Neuronal stem cell (in vitro differentiated cells): Measurements from ENCODE around the gene EFNA5.

Source experiments
- DNase-seq: peaks from one replicate; pipeline ENCODE4 v3.0.0-alpha.2; 2013; ENCODE audit warnings: low spot score
- H2AFZ ChIP-seq: one replicate; pipeline ENCODE4 v1.6.1; 2013; ENCODE audit warnings: mild to moderate bottlenecking, low read length, inconsistent platforms
- H2AK5ac ChIP-seq: 2 replicates; pipeline ENCODE4 v1.6.1; 2013; ENCODE audit warnings: low read depth, mild to moderate bottlenecking, inconsistent platforms, low read length, moderate library complexity, mixed read lengths
- H2BK120ac ChIP-seq: 2 replicates; pipeline ENCODE4 v1.6.1; 2013; ENCODE audit warnings: low read depth, mild to moderate bottlenecking, inconsistent platforms, low read length, moderate library complexity, mixed read lengths
- H2BK12ac ChIP-seq: one replicate; pipeline ENCODE4 v1.6.1; 2013; ENCODE audit warnings: low read length, inconsistent platforms
- H2BK15ac ChIP-seq: 2 replicates; pipeline ENCODE4 v1.6.1; 2013; ENCODE audit warnings: mild to moderate bottlenecking, low read length, inconsistent platforms, mixed read lengths
- H2BK5ac ChIP-seq: one replicate; pipeline ENCODE4 v1.6.1; 2013; ENCODE audit warnings: inconsistent platforms, mild to moderate bottlenecking, low read length, moderate library complexity
- H3K14ac ChIP-seq: one replicate; pipeline ENCODE4 v1.6.1; 2013; ENCODE audit warnings: low read length, inconsistent platforms
- H3K18ac ChIP-seq: 2 replicates; pipeline ENCODE4 v1.6.1; 2013; ENCODE audit warnings: low read length, inconsistent platforms
- H3K23ac ChIP-seq: 2 replicates; pipeline ENCODE4 v1.6.1; 2013; ENCODE audit warnings: low read depth, mild to moderate bottlenecking, mixed read lengths, low read length, inconsistent platforms; ENCODE audit not compliant: poor library complexity
- H3K27ac ChIP-seq: replicated peaks from 3 replicates; pipeline ENCODE4 v1.5.1; 2013; ENCODE audit warnings: low read length, inconsistent platforms
- H3K27me3 ChIP-seq, 3 experiments: 2 replicates each; pipeline ENCODE4 v1.6.1; 2013; ENCODE audit warnings: low read length in 3 of 3, mild to moderate bottlenecking in 2 of 3, inconsistent platforms in 1 of 3, low read depth in 1 of 3, mixed read lengths in 1 of 3, moderate library complexity in 1 of 3; ENCODE audit not compliant: control insufficient read depth in 3 of 3, insufficient read depth in 3 of 3
- H3K36me3 ChIP-seq, 2 donors: replicated peaks in 1 of 2; 2 replicates each; pipeline ENCODE4 v1.6.1; 2013; ENCODE audit warnings: low read length in 2 of 2; ENCODE audit not compliant: control insufficient read depth in 2 of 2, insufficient read depth in 2 of 2
- H3K4ac ChIP-seq: 2 replicates; pipeline ENCODE4 v1.6.1; 2013; ENCODE audit warnings: inconsistent platforms, mild to moderate bottlenecking, low read length, moderate library complexity
- H3K4me1 ChIP-seq, 2 donors: 1 replicate in 1 of 2; 2 replicates in 1 of 2; pipeline ENCODE4 v1.6.1; 2013; ENCODE audit warnings: low read length in 2 of 2, low read depth in 1 of 2; ENCODE audit not compliant: control insufficient read depth in 2 of 2, insufficient read depth in 1 of 2
- H3K4me2 ChIP-seq: one replicate; pipeline ENCODE4 v1.6.1; 2013; ENCODE audit warnings: mild to moderate bottlenecking, low read length, inconsistent platforms; ENCODE audit not compliant: insufficient read depth, poor library complexity, severe bottlenecking
- H3K4me3 ChIP-seq, 2 donors: 2 replicates each; pipeline ENCODE4 v1.5.1; 2013; ENCODE audit warnings: low read length in 2 of 2, mild to moderate bottlenecking in 2 of 2, inconsistent platforms in 1 of 2, moderate library complexity in 1 of 2
- H3K79me1 ChIP-seq: one replicate; pipeline ENCODE4 v1.6.1; 2013; ENCODE audit warnings: low read depth, mild to moderate bottlenecking, inconsistent platforms, low read length, moderate library complexity
- H3K9ac ChIP-seq: one replicate; pipeline ENCODE4 v1.6.1; 2013; ENCODE audit warnings: mild to moderate bottlenecking, low read depth, low read length, inconsistent platforms; ENCODE audit not compliant: poor library complexity
- H3K9me3 ChIP-seq, 2 donors: replicated peaks in 1 of 2; 2 replicates each; pipeline versions ENCODE3 to v1.6.1; 2013; ENCODE audit warnings: low read length in 2 of 2, mild to moderate bottlenecking in 2 of 2, inconsistent platforms in 1 of 2, low read depth in 1 of 2, mixed read lengths in 1 of 2, moderate library complexity in 1 of 2; ENCODE audit not compliant: control insufficient read depth in 2 of 2, insufficient read depth in 1 of 2
- H4K8ac ChIP-seq: one replicate; pipeline ENCODE4 v1.6.1; 2013; ENCODE audit warnings: low read depth, mild to moderate bottlenecking, inconsistent platforms, low read length, moderate library complexity
- H4K91ac ChIP-seq: one replicate; pipeline ENCODE4 v1.6.1; 2013; ENCODE audit warnings: low read length, low read depth, mild to moderate bottlenecking, inconsistent platforms; ENCODE audit not compliant: poor library complexity
- WGBS, 2 donors: extraction: QIAGEN DNeasy Blood & Tissue Kit; methylation state at CpG; one replicate each; pipeline ENCODE4 v1.1.7; 2013; ENCODE audit warnings: missing lambda C conversion rate in 2 of 2, mixed read lengths in 1 of 2; ENCODE audit not compliant: insufficient read length in 2 of 2, insufficient replicate concordance in 1 of 2; ENCODE audit errors: extremely low coverage in 2 of 2; 5-methylcytosine and 5-hydroxymethylcytosine counted together

EFNA5 gene

GRCh38 chr5:107687937-107688336, 17.2 kb upstream of the EFNA5 start:
- DNase-seq: no peak

GRCh38 chr5:107687404-107687803, 16.7 kb upstream of the EFNA5 start:
- peaks cover 0 to 3% of the 10 kb centered on the region in 2 donors for H3K4me1 ChIP-seq
- H3K9ac ChIP-seq: no peak overlapping the region
- DNase-seq: no peak
- no peak overlapping the region for H3K4ac ChIP-seq
- peak overlapping the region; percentile 36 for H2AK5ac ChIP-seq
- H3K79me1 ChIP-seq: no peaks in the 10 kb centered on the region
- no peaks in the 10 kb centered on the region for H3K36me3 ChIP-seq
- H3K23ac ChIP-seq: no peak overlapping the region
- no peak overlapping the region for H4K8ac ChIP-seq
- no peak overlapping the region for H3K4me2 ChIP-seq
- H4K91ac ChIP-seq: no peak overlapping the region
- no peak overlapping the region for H3K27ac ChIP-seq
- H2BK12ac ChIP-seq: no peak overlapping the region
- WGBS, 2 donors: no CpG with 5 or more reads among the region's 1 CpG
- H3K14ac ChIP-seq: no peak overlapping the region
- no peak overlapping the region for H2BK5ac ChIP-seq
- H2BK15ac ChIP-seq: peak overlapping the region; percentile 52
- H2BK120ac ChIP-seq: no peak overlapping the region
- peak overlapping the region in 1 of 2 donors; percentile 36 for H3K4me3 ChIP-seq
- peaks cover 1 to 4% of the 10 kb centered on the region in 2 donors for H3K9me3 ChIP-seq
- H2AFZ ChIP-seq: peak overlapping the region; percentile 45
- H3K18ac ChIP-seq: peak overlapping the region; percentile 63
- H3K27me3 ChIP-seq: no peaks in the 10 kb centered on the region

More at GRCh38 chr5:107687937-107688336, 17.2 kb upstream of the EFNA5 start:
- Histone ChIP-seq H4K91ac (no peak overlapping the region), H3K79me1 (no peaks in the 10 kb centered on the region), H3K18ac (peak overlapping the region; percentile 63), H3K9me3 (peaks cover 1 to 5% of the 10 kb centered on the region in 2 donors), H2BK12ac (no peak overlapping the region), H3K14ac (no peak overlapping the region), H2AK5ac (peak overlapping the region; percentile 36), H3K4me2 (no peak overlapping the region), H3K27ac (no peak overlapping the region), H3K4ac (no peak overlapping the region), H3K23ac (no peak overlapping the region), H3K4me1 (peaks cover 0 to 2% of the 10 kb centered on the region in 2 donors), H4K8ac (no peak overlapping the region), H2AFZ (peak overlapping the region; percentile 45), H2BK15ac (peak overlapping the region; percentile 52), H2BK120ac (no peak overlapping the region), H2BK5ac (no peak overlapping the region), H3K27me3 (no peaks in the 10 kb centered on the region), H3K4me3 (no peak overlapping the region), H3K9ac (no peak overlapping the region), H3K36me3 (no peaks in the 10 kb centered on the region)
- WGBS, 2 donors: no CpG with 5 or more reads among the region's 3 CpGs

GRCh38 chr5:107682533-107682932, 11.8 kb upstream of the EFNA5 start:
- Histone ChIP-seq H3K4ac (no peak overlapping the region), H2BK120ac (no peak overlapping the region), H2BK5ac (no peak overlapping the region), H2BK12ac (no peak overlapping the region), H3K27me3 (no peaks in the 10 kb centered on the region), H3K4me1 (peaks cover 3 to 6% of the 10 kb centered on the region in 2 donors), H3K9ac (no peak overlapping the region), H3K79me1 (no peaks in the 10 kb centered on the region), H3K18ac (no peak overlapping the region), H2AFZ (no peak overlapping the region), H4K8ac (no peak overlapping the region), H2BK15ac (no peak overlapping the region), H3K4me3 (no peak overlapping the region), H3K14ac (no peak overlapping the region), H3K9me3 (peaks cover 0 to 1% of the 10 kb centered on the region in 2 donors), H2AK5ac (no peak overlapping the region), H3K23ac (no peak overlapping the region), H3K4me2 (no peak overlapping the region), H3K36me3 (no peaks in the 10 kb centered on the region), H3K27ac (no peak overlapping the region), H4K91ac (no peak overlapping the region)
- DNase-seq: no peak
- WGBS, 2 donors: no CpG with 5 or more reads among the region's 3 CpGs

GRCh38 chr5:107680799-107681198, 10.1 kb upstream of the EFNA5 start:
- H3K23ac ChIP-seq: no peak overlapping the region
- H3K27me3 ChIP-seq: no peaks in the 10 kb centered on the region
- H3K9ac ChIP-seq: no peak overlapping the region
- H4K8ac ChIP-seq: no peak overlapping the region
- WGBS, 2 donors: no CpG with 5 or more reads among the region's 4 CpGs
- H3K79me1 ChIP-seq: no peaks in the 10 kb centered on the region
- no peak overlapping the region for H3K4me3 ChIP-seq
- no peak overlapping the region for H2BK12ac ChIP-seq
- H3K4ac ChIP-seq: no peak overlapping the region
- no peak overlapping the region for H2AFZ ChIP-seq
- H2BK15ac ChIP-seq: no peak overlapping the region
- no peak overlapping the region for H4K91ac ChIP-seq
- H3K27ac ChIP-seq: no peak overlapping the region
- no peak overlapping the region for H2BK5ac ChIP-seq
- H2BK120ac ChIP-seq: no peak overlapping the region
- DNase-seq: no peak
- H3K18ac ChIP-seq: no peak overlapping the region
- peaks cover 3 to 6% of the 10 kb centered on the region in 2 donors for H3K4me1 ChIP-seq
- H3K36me3 ChIP-seq: no peaks in the 10 kb centered on the region
- no peak overlapping the region for H3K4me2 ChIP-seq
- no peaks in the 10 kb centered on the region for H3K9me3 ChIP-seq
- no peak overlapping the region for H3K14ac ChIP-seq
- H2AK5ac ChIP-seq: no peak overlapping the region
